Testis (tissue), 2 donors: ENCODE data around the gene ZBTB39.
"Not testable (repeated sequence)": the region's sequence is repeated elsewhere in the genome, so short reads cannot be mapped to it uniquely, and the experiment has no call there.

ENCODE experiments used
- POLR2A ChIP-seq: fragments of 450-650 bp; IDR thresholded peaks from one replicate; pipeline ENCODE4 v1.6.1; 2017; ENCODE audit warnings: antibody characterized with exemption, mild to moderate bottlenecking, moderate library complexity
- TF ChIP-seq, protein P1 (sequence below), 3 experiments: fragments of 450-650 bp in 2 of 3; fragments of 200-600 bp in 1 of 3; sonication (generic) in 1 of 3; IDR thresholded peaks; one replicate each; pipeline ENCODE4 v1.5.1; 2016 to 2019; ENCODE audit warnings: antibody characterized with exemption in 3 of 3, mild to moderate bottlenecking in 2 of 3, moderate library complexity in 1 of 3

DNA sequence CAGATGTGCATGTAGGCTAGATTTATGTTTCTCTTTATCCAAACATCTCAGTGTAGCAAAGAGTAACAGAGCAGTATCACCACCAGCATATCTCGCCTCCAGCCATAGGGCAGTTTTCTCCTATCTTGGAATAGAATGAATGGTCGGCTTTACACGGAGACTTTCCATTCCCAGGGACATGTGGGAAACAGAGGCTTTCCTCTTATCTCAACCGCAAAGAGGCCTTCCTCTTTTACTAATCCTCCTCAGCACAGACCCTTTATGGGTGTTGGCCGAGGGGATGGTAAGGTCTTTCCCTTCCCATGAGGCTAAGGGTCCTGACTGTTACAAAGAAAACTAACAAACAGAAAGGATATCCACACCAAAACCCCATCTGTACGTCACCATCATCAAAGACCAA lies 37.4 kb downstream of the ZBTB39 start:
- TF ChIP-seq, protein P1, sequence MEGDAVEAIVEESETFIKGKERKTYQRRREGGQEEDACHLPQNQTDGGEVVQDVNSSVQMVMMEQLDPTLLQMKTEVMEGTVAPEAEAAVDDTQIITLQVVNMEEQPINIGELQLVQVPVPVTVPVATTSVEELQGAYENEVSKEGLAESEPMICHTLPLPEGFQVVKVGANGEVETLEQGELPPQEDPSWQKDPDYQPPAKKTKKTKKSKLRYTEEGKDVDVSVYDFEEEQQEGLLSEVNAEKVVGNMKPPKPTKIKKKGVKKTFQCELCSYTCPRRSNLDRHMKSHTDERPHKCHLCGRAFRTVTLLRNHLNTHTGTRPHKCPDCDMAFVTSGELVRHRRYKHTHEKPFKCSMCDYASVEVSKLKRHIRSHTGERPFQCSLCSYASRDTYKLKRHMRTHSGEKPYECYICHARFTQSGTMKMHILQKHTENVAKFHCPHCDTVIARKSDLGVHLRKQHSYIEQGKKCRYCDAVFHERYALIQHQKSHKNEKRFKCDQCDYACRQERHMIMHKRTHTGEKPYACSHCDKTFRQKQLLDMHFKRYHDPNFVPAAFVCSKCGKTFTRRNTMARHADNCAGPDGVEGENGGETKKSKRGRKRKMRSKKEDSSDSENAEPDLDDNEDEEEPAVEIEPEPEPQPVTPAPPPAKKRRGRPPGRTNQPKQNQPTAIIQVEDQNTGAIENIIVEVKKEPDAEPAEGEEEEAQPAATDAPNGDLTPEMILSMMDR (IDR thresholded peaks at IDR 0.05) = not testable (repeated sequence)
- not testable (repeated sequence) for TF ChIP-seq POLR2A
